DOHH2 (cell line): Measurements from ENCODE around the gene TARS2.

Experiments used
- CTCF ChIP-seq: fragments of 200-600 bp; sonication (generic); IDR thresholded peaks from one replicate; pipeline ENCODE4 v1.5.1; 2014; ENCODE audit warnings: antibody characterized with exemption, mild to moderate bottlenecking, low read depth, low read length; ENCODE audit not compliant: poor library complexity, severe bottlenecking
- EZH2phosphoT487 ChIP-seq: fragments of 200-600 bp; sonication (generic); IDR thresholded peaks from 2 replicates; pipeline ENCODE4 v1.6.1; 2017; ENCODE audit warnings: borderline replicate concordance, mild to moderate bottlenecking, antibody characterized with exemption, low read length, moderate library complexity, mixed read lengths

GRCh38 chr1:150543500-150544143 lies 56.4 kb downstream of the TARS2 start:
- TF ChIP-seq CTCF: no peak
- no peak for TF ChIP-seq EZH2phosphoT487
